Measurements from ENCODE around the gene ABCB4.

ABCB4 gene

GRCh38 chr7:87359366-87359765 is 116.1 kb downstream of the ABCB4 start:
- TF ChIP-seq CTCF (IDR thresholded peaks at IDR 0.05), result no peak

- no peak for TF ChIP-seq CTCF (IDR thresholded peaks at IDR 0.05)
These were observed 119.0 kb downstream of the ABCB4 start for GRCh38 chr7:87356448-87356847.

- no peak for TF ChIP-seq CTCF (IDR thresholded peaks at IDR 0.05)
These were observed 120.7 kb downstream of the ABCB4 start for GRCh38 chr7:87354749-87355148.
